GM12873 (cell line): ENCODE measurements around the gene SIM2.

Experiments
- TF ChIP-seq, protein P1 (sequence below): IDR thresholded peaks from 2 replicates; pipeline ENCODE4 v1.5.1; 2012; ENCODE audit warnings: low read depth, mild to moderate bottlenecking, moderate library complexity, low read length, control low read depth; ENCODE audit not compliant: insufficient read depth; ENCODE audit errors: missing control alignments

Gene SIM2

GRCh38 chr21:36754241-36754898 is 55.5 kb downstream of the SIM2 start:
- TF ChIP-seq, protein P1, sequence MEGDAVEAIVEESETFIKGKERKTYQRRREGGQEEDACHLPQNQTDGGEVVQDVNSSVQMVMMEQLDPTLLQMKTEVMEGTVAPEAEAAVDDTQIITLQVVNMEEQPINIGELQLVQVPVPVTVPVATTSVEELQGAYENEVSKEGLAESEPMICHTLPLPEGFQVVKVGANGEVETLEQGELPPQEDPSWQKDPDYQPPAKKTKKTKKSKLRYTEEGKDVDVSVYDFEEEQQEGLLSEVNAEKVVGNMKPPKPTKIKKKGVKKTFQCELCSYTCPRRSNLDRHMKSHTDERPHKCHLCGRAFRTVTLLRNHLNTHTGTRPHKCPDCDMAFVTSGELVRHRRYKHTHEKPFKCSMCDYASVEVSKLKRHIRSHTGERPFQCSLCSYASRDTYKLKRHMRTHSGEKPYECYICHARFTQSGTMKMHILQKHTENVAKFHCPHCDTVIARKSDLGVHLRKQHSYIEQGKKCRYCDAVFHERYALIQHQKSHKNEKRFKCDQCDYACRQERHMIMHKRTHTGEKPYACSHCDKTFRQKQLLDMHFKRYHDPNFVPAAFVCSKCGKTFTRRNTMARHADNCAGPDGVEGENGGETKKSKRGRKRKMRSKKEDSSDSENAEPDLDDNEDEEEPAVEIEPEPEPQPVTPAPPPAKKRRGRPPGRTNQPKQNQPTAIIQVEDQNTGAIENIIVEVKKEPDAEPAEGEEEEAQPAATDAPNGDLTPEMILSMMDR, result no peak

DNA sequence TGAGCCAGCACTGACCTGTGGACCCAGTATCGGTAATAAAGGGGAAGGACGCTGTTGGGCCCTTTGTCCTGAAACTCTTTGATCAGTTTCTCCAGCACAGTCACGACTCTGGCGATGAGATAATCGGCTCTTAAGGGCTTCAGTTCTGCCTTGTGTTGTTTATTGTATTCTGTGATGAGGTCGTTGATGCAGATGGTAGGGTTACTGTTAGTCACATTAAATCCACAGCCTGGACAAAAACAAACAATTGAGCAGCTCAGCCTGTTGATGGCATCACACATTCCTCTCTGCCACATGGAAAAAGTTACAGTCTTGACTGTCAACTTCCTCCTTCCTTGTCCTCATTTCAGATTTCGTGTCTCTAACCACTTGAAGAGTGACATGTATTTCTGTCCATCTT is 57.6 kb downstream of the SIM2 start:
- TF ChIP-seq, protein P1, result no peak

- TF ChIP-seq, protein P1, result no peak
These were observed 58.3 kb downstream of the SIM2 start for GRCh38 chr21:36757196-36757595.

- TF ChIP-seq, protein P1, result no peak
These were observed 60.6 kb downstream of the SIM2 start for GRCh38 chr21:36759348-36760083.

- TF ChIP-seq, protein P1, result no peak
These were observed 62.8 kb downstream of the SIM2 start for GRCh38 chr21:36761685-36762084.

DNA sequence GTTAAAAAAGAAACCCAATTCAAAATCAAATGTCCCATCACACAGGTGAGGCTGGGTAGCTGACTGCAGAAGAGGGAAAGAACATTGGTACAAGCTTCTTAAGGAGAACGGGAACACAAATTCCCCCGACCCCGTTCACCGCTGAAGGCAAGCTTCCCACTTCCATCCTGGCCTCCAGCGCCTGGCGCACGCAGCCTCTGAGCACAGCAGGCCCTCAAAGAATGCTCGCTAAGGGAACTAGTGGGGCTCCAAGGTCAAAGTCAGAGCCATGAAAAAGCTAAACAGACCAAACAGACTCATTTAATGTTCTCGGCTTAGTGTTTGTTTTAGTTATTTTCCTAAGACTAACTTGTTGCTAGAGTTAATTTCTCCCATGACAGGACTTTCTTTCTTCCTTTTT is 63.7 kb downstream of the SIM2 start:
- TF ChIP-seq, protein P1, result no peak

DNA sequence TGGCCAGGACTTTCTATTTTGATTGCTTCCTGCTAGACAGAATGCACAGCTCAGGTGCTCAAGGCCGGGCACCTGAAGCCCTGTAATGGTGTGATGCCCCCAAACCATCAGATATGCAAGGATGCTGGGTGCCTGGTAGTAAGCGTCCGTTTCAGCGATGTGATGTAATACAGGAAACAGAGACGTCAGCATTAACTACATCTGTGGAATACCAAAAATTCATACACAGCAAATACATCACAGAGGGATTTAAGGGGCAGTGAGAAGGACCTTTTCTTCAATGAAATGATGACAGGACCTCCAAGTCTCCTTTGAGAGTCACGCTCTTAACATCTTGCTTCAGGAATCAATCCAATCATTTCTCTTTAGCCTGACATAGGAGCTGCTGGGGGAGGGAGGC is 64.4 kb downstream of the SIM2 start:
- TF ChIP-seq, protein P1, result no peak
